Liver (tissue), 9 donors: ENCODE measurements around the gene ADCY10. TPM values are rescaled to one million over a fixed set of nuclear protein-coding genes. Genes with fewer than 3 reads are reported as not detected.

Source experiments
- DNase-seq: peaks from one replicate; pipeline ENCODE4 v3.0.0-alpha.2; 2017; ENCODE audit warnings: low spot score
- H3K27ac ChIP-seq, 2 donors: one replicate each; pipeline ENCODE4 v1.7.0; 2013; ENCODE audit warnings: inconsistent platforms in 2 of 2, low read length in 2 of 2, control low read depth in 1 of 2, low read depth in 1 of 2, mild to moderate bottlenecking in 1 of 2
- H3K27me3 ChIP-seq, 4 donors: one replicate each; pipeline versions ENCODE4 v1.6.1 to v1.7.0; 2013; ENCODE audit warnings: low read length in 3 of 4, inconsistent platforms in 1 of 4, mild to moderate bottlenecking in 1 of 4, moderate library complexity in 1 of 4; ENCODE audit not compliant: control insufficient read depth in 4 of 4, insufficient read depth in 4 of 4
- H3K36me3 ChIP-seq, 4 donors: one replicate each; pipeline versions ENCODE4 v1.6.1 to v1.7.0; 2013; ENCODE audit warnings: low read length in 3 of 4, mild to moderate bottlenecking in 3 of 4, low read depth in 1 of 4, moderate library complexity in 1 of 4; ENCODE audit not compliant: control insufficient read depth in 4 of 4, insufficient read depth in 3 of 4
- H3K4me1 ChIP-seq, 4 donors: one replicate each; pipeline versions ENCODE4 v1.6.1 to v1.7.0; 2013; ENCODE audit warnings: low read length in 3 of 4, mild to moderate bottlenecking in 3 of 4, moderate library complexity in 1 of 4; ENCODE audit not compliant: control insufficient read depth in 4 of 4, insufficient read depth in 4 of 4
- H3K4me3 ChIP-seq, 3 donors: one replicate each; pipeline versions ENCODE4 v1.6.1 to v1.7.0; 2013; ENCODE audit warnings: low read length in 3 of 3, control low read depth in 1 of 3, low read depth in 1 of 3, mild to moderate bottlenecking in 1 of 3
- H3K9ac ChIP-seq, 2 donors: one replicate each; pipeline ENCODE4 v1.7.0; 2013; ENCODE audit warnings: low read length in 2 of 2, mild to moderate bottlenecking in 2 of 2, moderate library complexity in 2 of 2, control low read depth in 1 of 2, low read depth in 1 of 2
- H3K9me3 ChIP-seq, 4 donors: one replicate each; pipeline versions ENCODE4 v1.6.1 to v1.7.0; 2013; ENCODE audit warnings: low read length in 3 of 4; ENCODE audit not compliant: control insufficient read depth in 4 of 4
- EGR1 ChIP-seq, 2 donors: IDR thresholded peaks; 2 replicates each; pipeline ENCODE4 v1.6.1; 2016 to 2018; ENCODE audit warnings: antibody characterized with exemption in 2 of 2, low read depth in 2 of 2
- FOXA1 ChIP-seq: IDR thresholded peaks from 2 replicates; pipeline ENCODE4 v1.6.1; 2016; ENCODE audit warnings: antibody characterized with exemption
- FOXA2 ChIP-seq: IDR thresholded peaks from 2 replicates; pipeline ENCODE4 v1.6.1; 2016; ENCODE audit warnings: antibody characterized with exemption
- GABPA ChIP-seq, 2 donors: IDR thresholded peaks in 1 of 2; conservative IDR thresholded peaks in 1 of 2; 2 replicates each; pipeline ENCODE4 v1.6.1; 2016; ENCODE audit warnings: antibody characterized with exemption in 2 of 2, mild to moderate bottlenecking in 1 of 2, moderate library complexity in 1 of 2
- HNF4A ChIP-seq, 2 donors: conservative IDR thresholded peaks; 2 replicates each; pipeline ENCODE4 v1.6.1; 2016; ENCODE audit warnings: antibody characterized with exemption in 2 of 2, mild to moderate bottlenecking in 2 of 2
- JUND ChIP-seq, 2 donors: IDR thresholded peaks; 2 replicates each; pipeline ENCODE4 v1.6.1; 2016; ENCODE audit warnings: antibody characterized with exemption in 2 of 2
- NR2F2 ChIP-seq: IDR thresholded peaks from 2 replicates; pipeline ENCODE4 v1.6.1; 2016; ENCODE audit warnings: antibody characterized with exemption
- RAD21 ChIP-seq, 2 donors: IDR thresholded peaks; 2 replicates each; pipeline ENCODE4 v1.6.1; 2016; ENCODE audit warnings: antibody characterized with exemption in 2 of 2, mild to moderate bottlenecking in 2 of 2
- RXRA ChIP-seq, 2 donors: IDR thresholded peaks; 2 replicates each; pipeline ENCODE4 v1.6.1; 2017 to 2018; ENCODE audit warnings: antibody characterized with exemption in 2 of 2, mild to moderate bottlenecking in 1 of 2
- TAF1 ChIP-seq: conservative IDR thresholded peaks from 2 replicates; pipeline ENCODE4 v1.6.1; 2016; ENCODE audit warnings: antibody characterized with exemption, mild to moderate bottlenecking
- YY1 ChIP-seq: IDR thresholded peaks from 2 replicates; pipeline ENCODE4 v1.6.1; 2016; ENCODE audit warnings: antibody characterized with exemption, mild to moderate bottlenecking
- WGBS: extraction: QIAGEN DNeasy Blood & Tissue Kit; methylation state at CpG from one replicate; pipeline ENCODE4 v1.1.7; 2013; 5-methylcytosine and 5-hydroxymethylcytosine counted together
- polyA plus RNA-seq, 2 donors: library from polyadenylated mRNA; stranded (reverse) in 1 of 2; unstranded in 1 of 2; fragments of 200-250 nt in 1 of 2; fragments of >200 nt in 1 of 2; fragmentation: Nextera tagmentation in 1 of 2; extraction: Ambion mirVana in 1 of 2; gene quantifications; one replicate each; pipeline versions ENCODE4 v1.2.1 to v1.2.3, GENCODE V29; 2013 to 2015
- total RNA-seq, 2 donors: library from RNA; depleted of rRNA; stranded (reverse); fragments of >200 nt; gene quantifications; one replicate each; pipeline ENCODE4 v1.2.3, GENCODE V29; 2014
- TF ChIP-seq, protein P1 (sequence below): IDR thresholded peaks from 2 replicates; pipeline ENCODE4 v1.6.1; 2016; ENCODE audit warnings: antibody characterized with exemption
- TF ChIP-seq, protein P2 (sequence below): IDR thresholded peaks from 2 replicates; pipeline ENCODE4 v1.6.1; 2016; ENCODE audit warnings: antibody characterized with exemption, mild to moderate bottlenecking
- TF ChIP-seq, protein P3 (sequence below): fragments of 150-350 bp; IDR thresholded peaks from 2 replicates; pipeline ENCODE4 v1.5.1; 2017; ENCODE audit warnings: improper control_type of control experiment, low read depth, low read length; ENCODE audit not compliant: missing input control
- donor health status: healthy.
- donor health status: healthy.
- donor health status: healthy.
- donor health status: healthy.
- donor health status: healthy.

ADCY10 gene
- total and polyA plus RNA-seq, 4 donors = 0.89 to 4.7 (median 2.3) TPM

DNA sequence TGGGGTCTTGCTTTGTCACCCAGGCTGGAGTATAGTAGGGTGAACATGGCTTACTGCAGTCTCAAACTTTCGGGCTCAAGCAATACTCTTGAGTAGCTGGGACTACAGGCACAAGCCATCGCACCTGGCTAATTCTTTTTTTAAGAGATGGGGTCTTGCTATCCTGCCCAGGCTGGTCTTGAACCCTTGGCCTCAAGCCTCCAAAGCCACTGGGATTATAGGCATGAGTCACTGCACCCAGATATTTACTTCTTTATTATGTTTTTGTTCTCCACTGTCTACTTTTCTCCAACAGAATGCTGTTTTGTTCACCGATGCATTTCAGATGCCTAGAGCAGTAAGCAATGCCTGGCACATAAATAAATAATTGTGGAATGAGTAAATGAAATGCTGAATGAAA lies 72.4 kb downstream of the ADCY10 start:
- DNase-seq = no peak
- TF ChIP-seq EGR1 (IDR thresholded peaks at IDR 0.05; ENCODE audit: low read depth in 2 of 2) (no peak), GABPA (IDR thresholded peaks at IDR 0.05 in 1 of 2, conservative IDR thresholded peaks at IDR 0.05 in 1 of 2) (no peak), TAF1 (no peak), NR2F2 (no peak), FOXA1 (no peak), RXRA (IDR thresholded peaks at IDR 0.05) (no peak), YY1 (no peak), HNF4A (conservative IDR thresholded peaks at IDR 0.05) (no peak), RAD21 (IDR thresholded peaks at IDR 0.05) (no peak)
- TF ChIP-seq, protein P1, sequence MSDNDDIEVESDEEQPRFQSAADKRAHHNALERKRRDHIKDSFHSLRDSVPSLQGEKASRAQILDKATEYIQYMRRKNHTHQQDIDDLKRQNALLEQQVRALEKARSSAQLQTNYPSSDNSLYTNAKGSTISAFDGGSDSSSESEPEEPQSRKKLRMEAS = no peak
- TF ChIP-seq, protein P2, sequence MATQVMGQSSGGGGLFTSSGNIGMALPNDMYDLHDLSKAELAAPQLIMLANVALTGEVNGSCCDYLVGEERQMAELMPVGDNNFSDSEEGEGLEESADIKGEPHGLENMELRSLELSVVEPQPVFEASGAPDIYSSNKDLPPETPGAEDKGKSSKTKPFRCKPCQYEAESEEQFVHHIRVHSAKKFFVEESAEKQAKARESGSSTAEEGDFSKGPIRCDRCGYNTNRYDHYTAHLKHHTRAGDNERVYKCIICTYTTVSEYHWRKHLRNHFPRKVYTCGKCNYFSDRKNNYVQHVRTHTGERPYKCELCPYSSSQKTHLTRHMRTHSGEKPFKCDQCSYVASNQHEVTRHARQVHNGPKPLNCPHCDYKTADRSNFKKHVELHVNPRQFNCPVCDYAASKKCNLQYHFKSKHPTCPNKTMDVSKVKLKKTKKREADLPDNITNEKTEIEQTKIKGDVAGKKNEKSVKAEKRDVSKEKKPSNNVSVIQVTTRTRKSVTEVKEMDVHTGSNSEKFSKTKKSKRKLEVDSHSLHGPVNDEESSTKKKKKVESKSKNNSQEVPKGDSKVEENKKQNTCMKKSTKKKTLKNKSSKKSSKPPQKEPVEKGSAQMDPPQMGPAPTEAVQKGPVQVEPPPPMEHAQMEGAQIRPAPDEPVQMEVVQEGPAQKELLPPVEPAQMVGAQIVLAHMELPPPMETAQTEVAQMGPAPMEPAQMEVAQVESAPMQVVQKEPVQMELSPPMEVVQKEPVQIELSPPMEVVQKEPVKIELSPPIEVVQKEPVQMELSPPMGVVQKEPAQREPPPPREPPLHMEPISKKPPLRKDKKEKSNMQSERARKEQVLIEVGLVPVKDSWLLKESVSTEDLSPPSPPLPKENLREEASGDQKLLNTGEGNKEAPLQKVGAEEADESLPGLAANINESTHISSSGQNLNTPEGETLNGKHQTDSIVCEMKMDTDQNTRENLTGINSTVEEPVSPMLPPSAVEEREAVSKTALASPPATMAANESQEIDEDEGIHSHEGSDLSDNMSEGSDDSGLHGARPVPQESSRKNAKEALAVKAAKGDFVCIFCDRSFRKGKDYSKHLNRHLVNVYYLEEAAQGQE = no peak
- TF ChIP-seq, protein P3, sequence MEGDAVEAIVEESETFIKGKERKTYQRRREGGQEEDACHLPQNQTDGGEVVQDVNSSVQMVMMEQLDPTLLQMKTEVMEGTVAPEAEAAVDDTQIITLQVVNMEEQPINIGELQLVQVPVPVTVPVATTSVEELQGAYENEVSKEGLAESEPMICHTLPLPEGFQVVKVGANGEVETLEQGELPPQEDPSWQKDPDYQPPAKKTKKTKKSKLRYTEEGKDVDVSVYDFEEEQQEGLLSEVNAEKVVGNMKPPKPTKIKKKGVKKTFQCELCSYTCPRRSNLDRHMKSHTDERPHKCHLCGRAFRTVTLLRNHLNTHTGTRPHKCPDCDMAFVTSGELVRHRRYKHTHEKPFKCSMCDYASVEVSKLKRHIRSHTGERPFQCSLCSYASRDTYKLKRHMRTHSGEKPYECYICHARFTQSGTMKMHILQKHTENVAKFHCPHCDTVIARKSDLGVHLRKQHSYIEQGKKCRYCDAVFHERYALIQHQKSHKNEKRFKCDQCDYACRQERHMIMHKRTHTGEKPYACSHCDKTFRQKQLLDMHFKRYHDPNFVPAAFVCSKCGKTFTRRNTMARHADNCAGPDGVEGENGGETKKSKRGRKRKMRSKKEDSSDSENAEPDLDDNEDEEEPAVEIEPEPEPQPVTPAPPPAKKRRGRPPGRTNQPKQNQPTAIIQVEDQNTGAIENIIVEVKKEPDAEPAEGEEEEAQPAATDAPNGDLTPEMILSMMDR = no peak
- Histone ChIP-seq H3K27ac (no peak overlapping the region), H3K36me3 (peaks cover 0 to 8% (median 4%) of the 10 kb centered on the region in 4 donors), H3K4me1 (no peaks in the 10 kb centered on the region), H3K9me3 (no peaks in the 10 kb centered on the region), H3K9ac (no peak overlapping the region), H3K27me3 (no peaks in the 10 kb centered on the region), H3K4me3 (no peak overlapping the region)
- 97% methylated on average over 3 of the region's 3 CpGs for WGBS

DNA sequence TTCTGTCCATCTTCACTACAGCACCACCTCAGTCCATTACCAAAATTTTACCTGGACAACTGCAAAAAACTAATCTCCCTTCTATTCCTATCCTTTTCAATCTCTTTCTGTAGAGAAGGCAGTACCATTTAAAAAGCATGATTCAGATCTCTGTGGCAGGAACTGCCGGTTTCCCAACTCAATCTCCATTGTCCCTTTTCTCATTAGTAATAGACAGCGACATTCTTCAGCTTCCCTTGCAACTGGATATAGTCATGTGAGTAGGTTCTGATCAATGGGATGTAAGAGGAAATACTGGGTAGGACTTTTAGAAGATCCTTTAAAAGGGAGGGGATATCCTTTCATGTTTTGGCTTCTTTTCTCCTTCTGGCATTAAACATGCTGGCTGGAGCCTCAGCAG lies 74.9 kb downstream of the ADCY10 start:
- TF ChIP-seq, protein P2 = no peak
- TF ChIP-seq FOXA2 (no peak), JUND (IDR thresholded peaks at IDR 0.05) (no peak)
- TF ChIP-seq, protein P3 = no peak
- 95% methylated on average over 2 of the region's 2 CpGs for WGBS
- Histone ChIP-seq H3K9me3 (no peaks in the 10 kb centered on the region), H3K4me1 (no peaks in the 10 kb centered on the region), H3K4me3 (no peak overlapping the region), H3K27me3 (no peaks in the 10 kb centered on the region), H3K36me3 (no peaks in the 10 kb centered on the region), H3K9ac (no peak overlapping the region), H3K27ac (no peak overlapping the region)
- no peak for DNase-seq
